Esophagus (tissue), 2 donors: ENCODE measurements around the gene GON7. TPM values are rescaled to one million over a fixed set of nuclear protein-coding genes. Genes with fewer than 3 reads are reported as not detected.

Experiments used
- H3K27ac ChIP-seq, 2 donors: one replicate each; pipeline ENCODE4 v1.5.1; 2013; ENCODE audit warnings: low read depth in 2 of 2, mild to moderate bottlenecking in 2 of 2, inconsistent platforms in 1 of 2, low read length in 1 of 2, moderate library complexity in 1 of 2
- H3K27me3 ChIP-seq, 2 donors: one replicate each; pipeline ENCODE4 v1.6.1; 2013; ENCODE audit warnings: low read length in 2 of 2, control low read depth in 1 of 2, mild to moderate bottlenecking in 1 of 2; ENCODE audit not compliant: insufficient read depth in 2 of 2, control insufficient read depth in 1 of 2
- H3K36me3 ChIP-seq, 2 donors: one replicate each; pipeline ENCODE4 v1.6.1; 2013; ENCODE audit warnings: low read length in 1 of 2; ENCODE audit not compliant: control insufficient read depth in 2 of 2, insufficient read depth in 2 of 2
- H3K4me1 ChIP-seq, 2 donors: one replicate each; pipeline ENCODE4 v1.6.1; 2013; ENCODE audit warnings: low read length in 1 of 2; ENCODE audit not compliant: control insufficient read depth in 2 of 2, insufficient read depth in 2 of 2
- H3K4me3 ChIP-seq, 2 donors: one replicate each; pipeline ENCODE4 v1.5.1; 2013; ENCODE audit warnings: low read length in 2 of 2, mild to moderate bottlenecking in 2 of 2, low read depth in 1 of 2, moderate library complexity in 1 of 2
- H3K9me3 ChIP-seq, 2 donors: one replicate each; pipeline ENCODE4 v1.6.1; 2013; ENCODE audit warnings: mild to moderate bottlenecking in 2 of 2, low read depth in 1 of 2, low read length in 1 of 2, moderate library complexity in 1 of 2; ENCODE audit not compliant: control insufficient read depth in 2 of 2, insufficient read depth in 1 of 2
- WGBS, 2 donors: extraction: QIAGEN DNeasy Blood & Tissue Kit; methylation state at CpG; one replicate each; pipeline ENCODE4 v1.1.7; 2013; 5-methylcytosine and 5-hydroxymethylcytosine counted together
- polyA plus RNA-seq, 2 donors: library from polyadenylated mRNA; stranded (reverse); fragments of 200-250 nt; gene quantifications; one replicate each; pipeline ENCODE4 v1.2.3, GENCODE V29; 2013
- donor health status: healthy with polysubstance abuse.
- donor health status: Bipolar disorder and iron deficiency.

The GON7 gene
- polyA plus RNA-seq, 2 donors = 8.0 to 10.8 TPM

GRCh38 chr14:93201155-93201704, 5.6 kb downstream of the GON7 start:
- Histone ChIP-seq H3K4me1 (no peaks in the 10 kb centered on the region), H3K9me3 (no peaks in the 10 kb centered on the region), H3K27me3 (no peaks in the 10 kb centered on the region), H3K27ac (no peak overlapping the region), H3K36me3 (no peaks in the 10 kb centered on the region), H3K4me3 (no peak overlapping the region)
- WGBS, 2 donors = 81 to 91% methylated on average over 7 of the region's 7 CpGs

- Histone ChIP-seq H3K9me3 (no peaks in the 10 kb centered on the region), H3K4me1 (no peaks in the 10 kb centered on the region), H3K36me3 (no peaks in the 10 kb centered on the region), H3K27ac (no peak overlapping the region), H3K27me3 (no peaks in the 10 kb centered on the region), H3K4me3 (no peak overlapping the region)
- 93 to 95% methylated on average over 5 of the region's 5 CpGs for WGBS, 2 donors
Observed at GRCh38 chr14:93200553-93200952, 6.3 kb downstream of the GON7 start.

GRCh38 chr14:93199031-93199430, 7.8 kb downstream of the GON7 start:
- Histone ChIP-seq H3K4me3 (no peak overlapping the region), H3K36me3 (no peaks in the 10 kb centered on the region), H3K27me3 (no peaks in the 10 kb centered on the region), H3K27ac (no peak overlapping the region), H3K9me3 (no peaks in the 10 kb centered on the region), H3K4me1 (no peaks in the 10 kb centered on the region)
- WGBS, 2 donors = 95 to 99% methylated on average over 4 of the region's 4 CpGs

GRCh38 chr14:93195316-93195999, 11.4 kb downstream of the GON7 start:
- H3K4me3 ChIP-seq = no peak overlapping the region
- H3K27ac ChIP-seq = no peak overlapping the region
- H3K36me3 ChIP-seq = no peaks in the 10 kb centered on the region
- WGBS, 2 donors = 94 to 95% methylated on average over 1 of the region's 1 CpG
- no peaks in the 10 kb centered on the region for H3K4me1 ChIP-seq
- no peaks in the 10 kb centered on the region for H3K9me3 ChIP-seq
- H3K27me3 ChIP-seq = no peaks in the 10 kb centered on the region

DNA sequence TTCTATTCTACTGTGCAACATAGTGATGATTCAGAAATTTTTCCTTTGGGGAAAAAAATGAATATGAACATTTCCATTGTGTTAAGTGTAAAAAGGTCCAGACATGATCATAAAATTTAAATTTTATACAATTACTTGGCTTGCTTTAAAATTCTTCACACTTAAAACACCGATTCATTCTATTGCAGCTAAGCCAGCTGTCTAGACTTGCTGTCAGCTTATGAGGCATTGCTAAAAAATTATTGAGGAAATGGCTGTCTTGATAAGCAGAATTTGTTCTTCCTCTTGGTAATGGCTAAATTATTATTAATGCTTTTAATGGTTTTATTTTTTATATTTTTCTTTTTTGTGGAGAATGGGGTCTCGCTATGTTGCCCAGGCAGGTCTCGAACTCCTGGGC, 19.9 kb downstream of the GON7 start:
- WGBS, 2 donors = 82 to 86% methylated on average over 3 of the region's 3 CpGs
- Histone ChIP-seq H3K4me3 (no peak overlapping the region), H3K4me1 (peaks cover 0 to 6% of the 10 kb centered on the region in 2 donors), H3K27me3 (no peaks in the 10 kb centered on the region), H3K9me3 (no peaks in the 10 kb centered on the region), H3K36me3 (no peaks in the 10 kb centered on the region), H3K27ac (no peak overlapping the region)

- H3K4me1 ChIP-seq = peaks cover 0 to 6% of the 10 kb centered on the region in 2 donors
- no peak overlapping the region for H3K27ac ChIP-seq
- WGBS, 2 donors = 72 to 81% methylated on average over 6 of the region's 6 CpGs
- no peaks in the 10 kb centered on the region for H3K9me3 ChIP-seq
- H3K4me3 ChIP-seq = no peak overlapping the region
- H3K27me3 ChIP-seq = no peaks in the 10 kb centered on the region
- no peaks in the 10 kb centered on the region for H3K36me3 ChIP-seq
Observed at GRCh38 chr14:93186466-93186865, 20.4 kb downstream of the GON7 start.

- 0 to 1% methylated on average over 10 of the region's 10 CpGs for WGBS, 2 donors
- H3K36me3 ChIP-seq = no peaks in the 10 kb centered on the region
- H3K4me3 ChIP-seq = peak overlapping the region; percentile 88 to 93
- H3K9me3 ChIP-seq = no peaks in the 10 kb centered on the region
- H3K27ac ChIP-seq = peak overlapping the region; percentile 91 to 98
- no peaks in the 10 kb centered on the region for H3K27me3 ChIP-seq
- H3K4me1 ChIP-seq = peaks cover 0 to 6% of the 10 kb centered on the region in 2 donors
Observed at GRCh38 chr14:93185349-93185720, 21.5 kb downstream of the GON7 start.

GRCh38 chr14:93184391-93185348, 22.2 kb downstream of the GON7 start, which contains the start of the genes LYSET and MOAP1:
TSS of gene LYSET (plus strand) at chr14:93185317. CDS start at chr14:93185406, 89 bp downstream.
TSS of gene MOAP1 (minus strand) at chr14:93184897. CDS start at chr14:93184242, 655 bp downstream.
- H3K27ac ChIP-seq = peak within 1 kb of the TSS; percentile 91 to 98
- no peaks in the 10 kb centered on the region for H3K36me3 ChIP-seq
- H3K9me3 ChIP-seq = no peaks in the 10 kb centered on the region
- no peaks in the 10 kb centered on the region for H3K27me3 ChIP-seq
- H3K4me1 ChIP-seq = peaks cover 0 to 6% of the 10 kb centered on the region in 2 donors
- peak within 1 kb of the TSS; percentile 88 to 93 for H3K4me3 ChIP-seq
- WGBS, 2 donors = 0% methylated on average over 122 to 124 of the region's 124 CpGs

- 42% methylated on average over 17 of the region's 17 CpGs for WGBS, 2 donors
- H3K9me3 ChIP-seq = no peaks in the 10 kb centered on the region
- H3K36me3 ChIP-seq = no peaks in the 10 kb centered on the region
- H3K4me3 ChIP-seq = peak overlapping the region; percentile 88 to 93
- H3K27ac ChIP-seq = peak overlapping the region; percentile 91 to 98
- H3K4me1 ChIP-seq = peaks cover 0 to 6% of the 10 kb centered on the region in 2 donors
- H3K27me3 ChIP-seq = no peaks in the 10 kb centered on the region
Observed at GRCh38 chr14:93183596-93184317, 23.1 kb downstream of the GON7 start.
